Activated CD8-positive, alpha-beta memory T cell treated with anti-CD3 and anti-CD28 coated beads, Interleukin-2, amount 50 U/mL, for 4 hours (primary cell): Measurements from ENCODE around the gene FSD1.

Source experiments
- DNase-seq: peaks from one replicate; pipeline ENCODE4 v3.0.0-alpha.2; 2020

The FSD1 gene

GRCh38 chr19:4366666-4367335, 62.4 kb downstream of the FSD1 start:
- no peak for DNase-seq

DNA sequence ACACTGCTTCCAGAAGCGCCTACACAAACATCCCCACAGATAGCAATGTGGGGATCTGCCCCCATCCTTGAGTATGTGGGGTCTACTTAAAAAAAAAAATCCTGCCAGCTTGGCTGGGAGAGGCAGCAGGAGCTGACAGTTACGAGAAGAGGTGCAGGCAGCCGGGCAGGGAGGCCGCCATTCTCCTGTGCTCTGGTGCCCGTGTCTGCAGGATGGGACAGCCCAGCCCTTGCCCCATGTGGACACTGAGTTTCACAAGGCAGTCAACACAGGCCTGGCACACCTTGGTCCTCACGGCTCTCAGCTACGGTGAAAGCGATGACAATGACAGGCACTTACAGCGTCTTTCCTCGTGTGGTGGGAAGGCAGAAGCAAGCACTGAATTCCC, 62.9 kb downstream of the FSD1 start:
- DNase-seq: no peak

GRCh38 chr19:4367781-4368127, 63.4 kb downstream of the FSD1 start:
- no peak for DNase-seq

GRCh38 chr19:4368128-4368820, 63.9 kb downstream of the FSD1 start:
- no peak for DNase-seq

GRCh38 chr19:4369109-4369887, 64.9 kb downstream of the FSD1 start:
- peak; percentile 57 for DNase-seq

DNA sequence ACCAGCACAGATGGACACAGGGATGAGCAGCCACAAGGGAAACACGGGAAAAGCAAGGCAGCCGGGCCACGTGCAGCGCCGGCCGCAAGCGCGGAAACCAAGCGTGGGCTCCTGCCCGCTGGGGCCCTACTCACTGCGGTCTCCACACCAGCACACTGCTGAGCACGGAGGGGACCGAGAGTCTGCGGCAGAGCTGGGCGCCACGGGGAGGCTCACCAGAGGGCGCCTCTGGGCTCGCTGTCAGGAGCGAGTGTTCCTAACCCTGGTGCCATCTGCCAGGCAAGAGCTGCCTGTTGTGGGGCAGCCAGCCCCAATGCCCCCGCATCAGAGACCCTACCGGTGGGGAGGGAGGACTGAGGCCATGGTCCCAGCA, 65.5 kb downstream of the FSD1 start:
- DNase-seq: peak; percentile 79

GRCh38 chr19:4370418-4371041, 66.1 kb downstream of the FSD1 start:
- DNase-seq: no peak

- DNase-seq: no peak
Measured at GRCh38 chr19:4371247-4372164, 67.1 kb downstream of the FSD1 start.

DNA sequence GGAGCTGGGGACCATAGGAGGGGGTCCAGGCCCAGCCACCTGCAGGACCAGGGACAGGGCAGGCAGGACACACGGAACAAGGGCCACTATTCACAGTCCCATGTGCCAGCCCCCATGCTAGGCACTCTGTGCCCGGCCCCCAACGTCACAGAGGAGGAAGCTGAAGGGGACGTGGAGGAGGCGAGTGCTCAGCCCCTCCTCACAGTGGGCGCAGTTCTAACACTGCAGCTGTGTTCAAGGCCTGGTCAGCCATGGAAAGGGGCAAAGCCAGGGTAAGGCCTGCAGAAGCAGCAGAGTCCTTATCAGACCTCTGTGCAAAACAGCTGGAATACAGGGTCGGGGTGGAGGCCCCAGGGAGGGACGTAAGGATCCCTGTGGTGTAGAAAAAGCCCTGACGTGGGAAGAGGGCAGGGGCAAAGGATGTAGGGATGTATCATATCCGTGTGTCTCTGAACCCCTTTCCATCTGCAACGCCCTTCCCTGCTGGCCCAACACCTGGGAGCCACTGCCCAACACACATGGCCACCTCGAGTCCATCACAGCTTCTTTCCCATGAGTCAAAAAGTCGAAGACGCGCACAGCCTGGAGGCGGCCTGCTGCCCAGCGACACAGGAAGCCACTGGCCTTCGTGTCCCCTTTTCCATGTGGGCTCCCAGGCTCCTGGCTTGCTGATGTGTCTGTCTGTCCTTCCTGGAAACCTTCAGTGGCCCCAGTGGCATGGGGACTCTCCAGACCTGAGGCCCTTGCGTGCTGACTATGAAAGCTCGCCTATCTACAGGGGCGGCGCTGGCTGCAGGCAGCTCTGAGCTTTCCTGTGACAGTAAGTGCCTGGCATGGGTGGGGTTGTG, 68.0 kb downstream of the FSD1 start:
- no peak for DNase-seq

DNA sequence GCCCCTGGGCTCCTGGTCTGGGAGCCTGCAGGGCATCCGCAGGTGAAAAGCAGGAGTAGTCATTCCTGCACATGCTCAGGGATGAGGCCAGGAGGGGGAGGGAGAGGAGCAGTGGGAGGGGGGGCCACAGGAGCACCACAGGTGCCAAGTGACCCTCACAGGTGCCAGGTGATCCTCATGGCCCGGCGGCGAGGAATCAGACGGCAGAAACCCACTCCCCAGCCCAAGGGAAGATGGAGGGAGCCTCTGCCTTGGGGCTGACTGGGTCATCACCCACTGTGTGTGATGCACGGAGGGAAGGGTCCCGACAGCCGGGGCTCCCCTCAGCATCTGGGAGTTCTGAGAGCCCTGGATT, 68.6 kb downstream of the FSD1 start:
- DNase-seq: no peak
